GM23338 (cell line): ENCODE measurements around the gene CIDEB. TPM values are rescaled to one million over a fixed set of nuclear protein-coding genes. Genes with fewer than 3 reads are reported as not detected.

Experiments
- ATAC-seq: fragments of 200-7000 bp; cut with Tn5 transposase; 3 replicates; pipeline ENCODE4 v1.9.1; 2020
- DNase-seq: peaks from one replicate; pipeline ENCODE4 v3.0.0-alpha.2; 2015; ENCODE audit warnings: low spot score
- H2AFZ ChIP-seq: fragments of 200-600 bp; sonication (generic); 2 replicates; pipeline ENCODE4 v1.8.0; 2016; ENCODE audit warnings: antibody characterized with exemption, mild to moderate bottlenecking, moderate library complexity
- H3F3A ChIP-seq: fragments of 200-600 bp; sonication (generic); replicated peaks from 2 replicates; pipeline ENCODE4 v1.8.0; 2017; ENCODE audit warnings: antibody characterized with exemption, mixed run types, low read depth
- H3K27ac ChIP-seq: fragments of 200-600 bp; sonication (generic); 2 replicates; pipeline ENCODE4 v1.6.1; 2016; ENCODE audit warnings: low read depth
- H3K27me3 ChIP-seq: fragments of 200-600 bp; sonication (generic); 2 replicates; pipeline ENCODE4 v1.8.0; 2016; ENCODE audit warnings: mild to moderate bottlenecking, mixed run types, moderate library complexity; ENCODE audit not compliant: insufficient read depth
- H3K36me3 ChIP-seq: fragments of 200-600 bp; sonication (generic); 2 replicates; pipeline ENCODE4 v1.8.0; 2016; ENCODE audit warnings: mild to moderate bottlenecking; ENCODE audit not compliant: insufficient read depth
- H3K4me1 ChIP-seq: fragments of 200-600 bp; sonication (generic); 2 replicates; pipeline ENCODE4 v1.8.0; 2016; ENCODE audit warnings: mild to moderate bottlenecking, moderate library complexity; ENCODE audit not compliant: insufficient read depth
- H3K4me2 ChIP-seq: fragments of 200-600 bp; sonication (generic); 2 replicates; pipeline ENCODE4 v1.7.1; 2017; ENCODE audit warnings: mixed run types
- H3K4me3 ChIP-seq: fragments of 200-600 bp; sonication (generic); 2 replicates; pipeline ENCODE4 v1.6.1; 2016; ENCODE audit warnings: mixed run types
- H3K79me2 ChIP-seq: fragments of 200-600 bp; sonication (generic); replicated peaks from 2 replicates; pipeline ENCODE4 v1.8.0; 2017; ENCODE audit warnings: mild to moderate bottlenecking; ENCODE audit not compliant: insufficient read depth
- H3K9me2 ChIP-seq: fragments of 200-600 bp; sonication (generic); 2 replicates; pipeline ENCODE4 v1.8.0; 2017; ENCODE audit not compliant: insufficient read depth
- H4K20me1 ChIP-seq: fragments of 200-600 bp; sonication (generic); replicated peaks from 2 replicates; pipeline ENCODE4 v1.8.0; 2017; ENCODE audit warnings: mild to moderate bottlenecking; ENCODE audit not compliant: insufficient read depth
- H3K27ac Mint-ChIP-seq: 2 replicates; pipeline ENCODE4 v1.8.0; 2020; ENCODE audit warnings: inconsistent platforms, mild to moderate bottlenecking, moderate library complexity, mixed read lengths
- H3K27me3 Mint-ChIP-seq: 3 replicates; pipeline ENCODE4 v1.8.0; 2022; ENCODE audit warnings: low read depth, mild to moderate bottlenecking, moderate library complexity, mixed read lengths, inconsistent platforms; ENCODE audit not compliant: insufficient read depth, poor library complexity
- H3K36me3 Mint-ChIP-seq: 3 replicates; pipeline ENCODE4 v1.8.0; 2021; ENCODE audit warnings: low read depth, mild to moderate bottlenecking, inconsistent platforms, moderate library complexity, mixed read lengths
- H3K4me1 Mint-ChIP-seq: 3 replicates; pipeline ENCODE4 v1.8.0; 2020; ENCODE audit warnings: mild to moderate bottlenecking, inconsistent platforms, mixed read lengths
- H3K4me3 Mint-ChIP-seq: 3 replicates; pipeline ENCODE4 v1.8.0; 2021; ENCODE audit warnings: moderate library complexity, mild to moderate bottlenecking, inconsistent platforms, mixed read lengths
- H3K9me3 Mint-ChIP-seq: 3 replicates; pipeline ENCODE4 v1.8.0; 2020; ENCODE audit warnings: moderate library complexity, mild to moderate bottlenecking, inconsistent platforms, mixed read lengths
- CREB1 ChIP-seq: fragments of 250-450 bp; sonication (Bioruptor Pico); IDR thresholded peaks from 2 replicates; pipeline ENCODE4 v1.5.0; 2020; ENCODE audit warnings: low read depth, mild to moderate bottlenecking, moderate library complexity
- CTCF ChIP-seq, 2 experiments: fragments of 200-600 bp in 1 of 2; sonication (generic) in 1 of 2; conservative IDR thresholded peaks; 2 replicates each; pipeline versions ENCODE4 v1.5.1 to v1.6.1; 2016 to 2017; ENCODE audit warnings: antibody characterized with exemption in 2 of 2, low read depth in 2 of 2, mild to moderate bottlenecking in 2 of 2, moderate library complexity in 1 of 2
- EZH2 ChIP-seq: fragments of 200-600 bp; sonication (generic); IDR thresholded peaks from one replicate; pipeline ENCODE4 v1.8.0; 2017; ENCODE audit warnings: antibody characterized with exemption, mild to moderate bottlenecking, low read depth; ENCODE audit not compliant: unreplicated experiment
- EZH2phosphoT487 ChIP-seq: fragments of 200-600 bp; sonication (generic); IDR thresholded peaks from one replicate; pipeline ENCODE4 v1.8.1; 2018; ENCODE audit warnings: antibody characterized with exemption; ENCODE audit not compliant: unreplicated experiment
- JUNB ChIP-seq: IDR thresholded peaks from one replicate; pipeline ENCODE4 v1.6.1; 2016; ENCODE audit warnings: antibody characterized with exemption; ENCODE audit not compliant: unreplicated experiment
- NANOG ChIP-seq: IDR thresholded peaks from 2 replicates; pipeline ENCODE4 v1.6.1; 2016; ENCODE audit warnings: antibody characterized with exemption, borderline replicate concordance
- POLR2AphosphoS5 ChIP-seq: IDR thresholded peaks from 2 replicates; pipeline ENCODE4 v1.6.1; 2016; ENCODE audit warnings: antibody characterized with exemption, low read depth
- STAT1 ChIP-seq: IDR thresholded peaks from one replicate; pipeline ENCODE4 v1.6.1; 2016; ENCODE audit warnings: antibody characterized with exemption; ENCODE audit not compliant: unreplicated experiment
- ZNF114 ChIP-seq: fragments of 250-450 bp; sonication (Bioruptor Pico); IDR thresholded peaks from 2 replicates; pipeline ENCODE4 v1.5.0; 2020; ENCODE audit warnings: mild to moderate bottlenecking, moderate library complexity
- ZNF331 ChIP-seq: fragments of 250-450 bp; sonication (Bioruptor Pico); IDR thresholded peaks from 2 replicates; pipeline ENCODE4 v1.5.0; 2020; ENCODE audit warnings: low read depth, mild to moderate bottlenecking, moderate library complexity
- ZNF462 ChIP-seq: fragments of 250-450 bp; sonication (Bioruptor Pico); IDR thresholded peaks from 2 replicates; pipeline ENCODE4 v1.5.0; 2020; ENCODE audit warnings: mild to moderate bottlenecking, moderate library complexity
- polyA plus RNA-seq: library from polyadenylated mRNA; unstranded; fragments of >200 nt; fragmentation: Nextera tagmentation; extraction: Ambion mirVana; gene quantifications from 2 replicates; pipeline ENCODE4 v1.2.1, GENCODE V29; 2016
- total RNA-seq: library from RNA; depleted of rRNA; stranded (reverse); fragments of >200 nt; shearing (Covaris generic); gene quantifications from 2 replicates; pipeline ENCODE4 v1.2.3, GENCODE V29; 2014

The CIDEB gene
- total and polyA plus RNA-seq, 2 experiments from 2014 or later, result 3.4 to 4.6 TPM

- TF ChIP-seq STAT1, result no peak
- no peak for TF ChIP-seq NANOG
- no peak for TF ChIP-seq EZH2phosphoT487
- no peak for TF ChIP-seq CTCF (conservative IDR thresholded peaks at IDR 0.05; ENCODE audit: low read depth in 2 of 2)
- TF ChIP-seq ZNF331 (CRISPR knock-in tag), result no peak
- no peaks in the 10 kb centered on the region for H3K9me2 ChIP-seq
- no peak overlapping the region for H3K27ac Mint-ChIP-seq
- H3K4me2 ChIP-seq, result no peak overlapping the region
- H3K27me3 ChIP-seq, result peaks cover 89% of the 10 kb centered on the region
- H3K36me3 ChIP-seq, result no peaks in the 10 kb centered on the region
- no peaks in the 10 kb centered on the region for H3K36me3 Mint-ChIP-seq
- no peaks in the 10 kb centered on the region for H3K9me3 Mint-ChIP-seq
- no peaks in the 10 kb centered on the region for H4K20me1 ChIP-seq
- no peak for ATAC-seq
- H3K4me3 Mint-ChIP-seq, result no peak overlapping the region
- H3K27me3 Mint-ChIP-seq, result peaks cover 34% of the 10 kb centered on the region
- no peaks in the 10 kb centered on the region for H3K79me2 ChIP-seq
- no peaks in the 10 kb centered on the region; the same call in 2 of the 3 replicates for H3K4me1 Mint-ChIP-seq
- no peak overlapping the region for H3K4me3 ChIP-seq
- no peak for DNase-seq
- H2AFZ ChIP-seq, result no peak overlapping the region
- H3K27ac ChIP-seq, result no peak overlapping the region
- no peaks in the 10 kb centered on the region for H3K4me1 ChIP-seq
- H3F3A ChIP-seq, result no peaks in the 10 kb centered on the region
Measured at GRCh38 chr14:24343795-24344660, 36.3 kb upstream of the CIDEB start.

GRCh38 chr14:24342889-24343288 is 35.1 kb upstream of the CIDEB start:
- Histone ChIP-seq H3K27me3 (peaks cover 92% of the 10 kb centered on the region), H3K36me3 (no peaks in the 10 kb centered on the region), H3K79me2 (no peaks in the 10 kb centered on the region), H3K4me2 (no peak overlapping the region), H3F3A (no peaks in the 10 kb centered on the region), H3K4me1 (no peaks in the 10 kb centered on the region), H3K4me3 (no peak overlapping the region), H4K20me1 (peaks cover 4% of the 10 kb centered on the region; the same call in 1 of the 2 replicates), H2AFZ (no peak overlapping the region), H3K27ac (no peak overlapping the region), H3K9me2 (no peaks in the 10 kb centered on the region)
- H3K27ac Mint-ChIP-seq, result no peak overlapping the region
- H3K36me3 Mint-ChIP-seq, result no peaks in the 10 kb centered on the region
- H3K9me3 Mint-ChIP-seq, result no peaks in the 10 kb centered on the region
- peaks cover 46% of the 10 kb centered on the region for H3K27me3 Mint-ChIP-seq
- ATAC-seq (no peak), DNase-seq (no peak)
- H3K4me3 Mint-ChIP-seq, result no peak overlapping the region
- H3K4me1 Mint-ChIP-seq, result no peaks in the 10 kb centered on the region; the same call in 2 of the 3 replicates
- TF ChIP-seq CTCF (conservative IDR thresholded peaks at IDR 0.05; ENCODE audit: low read depth in 2 of 2) (no peak), EZH2phosphoT487 (no peak), EZH2 (no peak), ZNF114 (CRISPR knock-in tag) (no peak), JUNB (no peak), POLR2AphosphoS5 (no peak), CREB1 (no peak), ZNF462 (CRISPR knock-in tag) (no peak)
